ENCODE data around the gene RNF223. TPM values are rescaled to one million over a fixed set of nuclear protein-coding genes. Genes with fewer than 3 reads are reported as not detected.
"Not testable (repeated sequence)": the region's sequence is repeated elsewhere in the genome, so short reads cannot be mapped to it uniquely, and the experiment has no call there.

Gene RNF223
- total RNA-seq, 4 donors from 2014 or later = not detected

- ATAC-seq (ENCODE audit: low FRiP score) = no peak
- TF ChIP-seq CTCF (IDR thresholded peaks at IDR 0.05) = no peak
- DNase-seq (ENCODE audit: low spot score) = no peak
These were observed 32.6 kb upstream of the RNF223 start for GRCh38 chr1:1106510-1107221.

GRCh38 chr1:1104152-1104551 lies 30.0 kb upstream of the RNF223 start:
- ATAC-seq (ENCODE audit: low FRiP score); DNase-seq (ENCODE audit: low spot score): not testable (repeated sequence)

GRCh38 chr1:1101503-1101902 lies 27.4 kb upstream of the RNF223 start:
- DNase-seq (ENCODE audit: low spot score) = no peak
- no peak for ATAC-seq (ENCODE audit: low FRiP score)
- no peak for TF ChIP-seq CTCF (IDR thresholded peaks at IDR 0.05)

GRCh38 chr1:1100296-1100695 lies 26.2 kb upstream of the RNF223 start:
- no peak for ATAC-seq (ENCODE audit: low FRiP score)
- TF ChIP-seq CTCF (IDR thresholded peaks at IDR 0.05) = no peak
- DNase-seq (ENCODE audit: low spot score) = no peak

- no peak for TF ChIP-seq CTCF (IDR thresholded peaks at IDR 0.05)
- DNase-seq (ENCODE audit: low spot score) (no peak), ATAC-seq (ENCODE audit: low FRiP score) (no peak)
These were observed 25.5 kb upstream of the RNF223 start for GRCh38 chr1:1099506-1100183.

GRCh38 chr1:1098681-1099421 lies 24.7 kb upstream of the RNF223 start:
- TF ChIP-seq CTCF (IDR thresholded peaks at IDR 0.05) = no peak
- DNase-seq (ENCODE audit: low spot score) (no peak), ATAC-seq (ENCODE audit: low FRiP score) (no peak)

- DNase-seq (ENCODE audit: low spot score); ATAC-seq (ENCODE audit: low FRiP score): not testable (repeated sequence)
These were observed 22.0 kb upstream of the RNF223 start for GRCh38 chr1:1096136-1096535.

GRCh38 chr1:1094981-1095380 lies 20.9 kb upstream of the RNF223 start:
- no peak for TF ChIP-seq CTCF (IDR thresholded peaks at IDR 0.05)
- ATAC-seq (ENCODE audit: low FRiP score) (no peak), DNase-seq (ENCODE audit: low spot score) (no peak)
